ENCODE data around the gene UNK.

The UNK gene

DNA sequence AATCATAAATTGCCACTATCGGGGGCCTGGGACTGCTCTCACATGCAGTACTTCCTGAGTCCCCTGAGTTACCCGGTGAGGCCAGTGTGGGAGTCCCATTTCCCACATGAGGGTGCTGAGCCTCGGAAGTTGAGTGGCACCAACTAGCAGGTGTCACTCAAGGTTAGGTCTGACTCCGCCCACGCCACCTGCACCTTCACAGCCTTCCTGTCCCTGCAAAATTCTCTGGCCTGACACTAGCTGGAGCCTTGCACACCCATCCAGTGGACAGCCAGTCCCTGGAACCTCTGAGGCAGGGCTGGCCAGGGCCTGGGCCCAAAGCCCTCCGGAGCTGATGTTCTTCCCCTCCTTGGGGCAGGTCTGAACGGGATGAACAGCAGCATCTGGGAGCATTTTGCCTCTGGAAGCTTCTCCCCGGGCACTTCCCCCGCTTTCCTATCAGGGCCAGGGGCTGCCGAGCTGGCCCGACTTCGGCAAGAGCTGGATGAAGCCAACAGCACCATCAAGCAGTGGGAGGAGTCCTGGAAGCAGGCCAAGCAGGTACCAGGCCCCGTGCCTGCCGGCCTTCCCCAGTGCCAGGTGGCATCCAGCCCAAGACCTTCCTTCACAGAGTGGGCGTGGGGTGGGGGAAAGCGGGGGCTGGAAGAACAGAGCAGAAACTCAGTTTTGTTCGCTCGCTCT is 37.7 kb downstream of the UNK start:
- no peak for DNase-seq

- DNase-seq: no peak
These were observed 38.2 kb downstream of the UNK start for GRCh38 chr17:75822800-75823166.

GRCh38 chr17:75823257-75824041 is 38.8 kb downstream of the UNK start:
- no peak for DNase-seq

DNA sequence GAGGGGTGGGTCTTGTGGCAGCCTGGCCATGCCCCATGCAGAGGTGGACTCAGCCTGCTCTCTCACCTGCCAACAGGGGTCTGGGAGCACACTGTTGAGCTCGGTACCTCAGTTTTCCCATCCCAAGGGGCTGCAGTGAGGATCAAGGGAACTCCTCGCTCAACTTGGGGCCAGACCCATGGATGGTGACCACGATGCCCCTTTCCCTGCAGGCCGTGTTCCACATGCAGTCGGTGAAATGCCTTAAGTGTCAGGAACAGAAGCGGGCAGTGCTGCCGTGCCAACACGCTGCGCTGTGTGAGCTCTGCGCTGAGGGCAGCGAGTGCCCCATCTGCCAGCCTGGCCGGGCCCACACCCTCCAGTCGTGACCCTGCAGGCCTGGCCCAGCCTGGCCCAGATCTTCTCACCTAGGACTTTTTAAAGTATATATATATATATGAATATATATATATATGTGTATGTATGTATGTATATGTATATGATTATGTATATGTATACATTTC is 39.5 kb downstream of the UNK start:
- DNase-seq: no peak

- DNase-seq: no peak
These were observed 40.1 kb downstream of the UNK start for GRCh38 chr17:75824666-75825065.

- no peak for DNase-seq
These were observed 40.5 kb downstream of the UNK start for GRCh38 chr17:75825149-75825552.

- DNase-seq: no peak
These were observed 41.3 kb downstream of the UNK start for GRCh38 chr17:75825748-75826370.

- DNase-seq: no peak
These were observed 42.1 kb downstream of the UNK start for GRCh38 chr17:75826561-75827307.

DNA sequence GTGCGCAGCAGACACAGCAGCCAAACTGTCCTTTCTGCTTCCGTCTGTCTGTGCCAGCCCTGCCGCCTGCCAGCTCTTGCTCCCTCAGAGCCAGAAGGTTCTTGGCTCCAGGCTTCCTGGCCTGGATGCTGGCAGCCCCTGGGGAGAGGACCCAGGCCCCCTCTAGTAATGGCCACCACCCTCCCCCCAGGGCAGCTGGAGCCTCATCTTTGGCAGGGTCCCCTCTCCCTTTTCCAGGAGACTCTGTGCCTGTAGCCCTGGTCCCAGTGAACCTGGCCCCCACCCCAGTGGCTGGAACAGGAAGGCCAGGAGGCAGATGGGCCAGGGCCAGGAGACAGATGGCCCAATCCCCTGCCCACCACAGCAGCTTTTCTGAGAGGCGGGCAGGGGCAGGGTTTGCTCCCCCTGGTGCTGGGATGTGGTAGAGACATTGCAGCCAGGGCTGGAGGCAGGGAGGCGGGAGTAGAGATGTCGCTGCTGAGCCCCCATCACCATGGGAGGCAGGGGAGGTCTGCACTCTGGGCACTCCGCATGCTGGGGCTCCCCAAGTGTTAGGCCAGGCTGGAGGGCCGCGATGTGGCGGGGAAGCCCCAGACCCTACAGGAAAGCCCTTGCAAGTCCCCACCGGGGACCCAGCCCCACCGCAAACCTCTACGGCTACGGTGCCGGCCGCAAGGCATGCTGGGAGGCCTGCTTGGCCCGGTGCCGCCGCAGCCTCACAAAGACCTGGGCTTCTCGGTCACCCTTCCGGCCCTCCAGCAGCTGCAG is 42.9 kb downstream of the UNK start:
- peak; percentile 66 for DNase-seq

DNA sequence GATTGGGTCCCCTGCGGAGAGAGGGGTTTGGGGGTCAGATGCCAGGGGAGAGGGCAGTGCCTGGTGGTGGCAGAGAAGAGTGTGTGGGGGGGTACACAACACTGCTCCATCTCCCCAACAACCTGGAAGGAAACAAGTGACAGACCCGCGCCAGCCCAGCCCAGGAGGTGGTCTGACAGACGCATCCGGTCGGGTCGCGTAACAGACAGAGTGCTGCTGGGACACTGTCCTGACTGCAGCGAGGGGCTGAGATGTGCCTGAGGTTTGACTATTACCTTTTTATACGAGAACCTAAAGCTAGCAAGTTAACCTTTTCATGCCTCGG is 43.4 kb downstream of the UNK start:
- no peak for DNase-seq

GRCh38 chr17:75828741-75829140 is 44.1 kb downstream of the UNK start:
- no peak for DNase-seq

- no peak for DNase-seq
These were observed 45.1 kb downstream of the UNK start for GRCh38 chr17:75829747-75830146.

- no peak for DNase-seq
These were observed 45.8 kb downstream of the UNK start for GRCh38 chr17:75830164-75831031.

DNA sequence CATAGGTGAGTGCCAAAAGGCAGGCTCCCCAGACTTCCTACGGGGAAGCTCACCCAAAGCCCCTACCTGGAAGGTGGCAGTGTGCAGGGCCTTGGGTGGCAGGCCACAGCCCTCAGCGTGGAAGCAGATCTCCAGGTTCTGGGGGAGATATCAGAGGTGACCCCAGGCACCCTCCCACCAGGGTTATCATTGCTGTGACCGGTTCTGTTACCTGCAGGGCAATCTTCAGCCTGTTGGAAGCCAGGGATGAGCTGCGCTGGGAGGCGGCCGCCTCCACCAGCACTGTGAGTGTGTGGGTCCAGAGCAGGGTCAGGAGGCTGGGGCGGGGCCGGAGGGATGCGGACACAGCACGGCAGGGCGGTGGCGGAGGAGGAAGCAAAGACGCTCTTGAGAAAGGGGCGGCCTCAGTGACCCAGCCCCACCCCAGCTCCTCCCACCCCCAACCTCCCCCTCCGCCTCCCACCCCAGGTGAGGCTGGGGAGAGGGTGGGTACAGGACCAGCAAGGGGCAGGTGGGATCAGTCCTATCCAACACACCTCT is 46.5 kb downstream of the UNK start:
- no peak for DNase-seq

GRCh38 chr17:75832164-75832651 is 47.6 kb downstream of the UNK start:
- peak; percentile 68 for DNase-seq

GRCh38 chr17:75832652-75833400 is 48.2 kb downstream of the UNK start:
- no peak for DNase-seq

DNA sequence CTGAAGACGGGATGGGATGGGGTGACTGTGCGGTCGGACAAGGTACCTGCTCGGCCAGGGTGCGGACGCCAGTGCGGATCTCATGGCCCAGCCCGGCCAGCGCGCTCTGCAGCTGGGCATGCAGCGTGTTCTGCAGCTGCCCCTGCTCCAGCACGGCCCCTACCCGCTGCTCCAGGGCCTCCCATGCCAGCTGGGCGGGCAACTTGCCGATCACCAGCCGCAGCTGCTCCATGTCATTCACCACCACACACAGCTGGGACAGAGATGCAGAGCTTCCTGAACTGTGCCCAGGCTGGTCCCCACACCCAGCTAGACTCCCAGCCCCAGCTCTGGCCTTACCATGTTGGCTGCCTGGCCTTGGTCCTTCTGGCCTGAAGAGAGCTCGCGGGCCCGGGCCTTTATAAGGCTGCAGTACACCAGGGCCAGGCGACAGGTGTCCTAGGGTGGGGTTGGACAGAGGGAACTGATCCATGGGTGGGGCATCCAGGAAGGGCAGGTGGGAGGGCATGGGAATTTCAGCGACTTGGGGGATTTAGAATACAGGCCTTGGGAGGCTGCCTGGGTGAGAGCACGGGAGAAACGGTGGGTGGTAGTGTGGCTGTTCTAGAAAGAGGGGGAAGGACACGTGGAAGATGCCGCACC is 49.8 kb downstream of the UNK start:
- DNase-seq: no peak

GRCh38 chr17:75834928-75835653 is 50.5 kb downstream of the UNK start:
- no peak for DNase-seq

DNA sequence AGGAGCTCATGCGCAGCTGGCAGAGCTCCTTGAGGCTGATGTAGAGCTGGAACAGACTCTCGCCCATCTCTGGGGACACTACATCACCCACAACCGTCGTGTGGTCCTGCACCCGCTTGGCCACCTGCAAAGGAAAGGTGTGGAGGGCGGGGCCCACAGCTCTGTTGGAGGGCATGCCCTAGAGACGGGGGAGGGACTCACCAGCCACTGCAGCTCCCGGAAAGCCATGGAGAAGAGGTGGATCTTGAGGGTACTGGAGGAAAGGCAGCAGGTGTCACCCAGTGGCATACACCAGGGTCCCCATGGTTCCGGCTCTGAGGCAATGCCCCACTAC is 51.0 kb downstream of the UNK start:
- DNase-seq: no peak

All from fibroblast of skin of abdomen (primary cell).